Keratinocyte (primary cell): ENCODE measurements around the gene TANGO2. TPM values are rescaled to one million over a fixed set of nuclear protein-coding genes. Genes with fewer than 3 reads are reported as not detected.

ENCODE experiments used
- DNase-seq: peaks from one replicate; pipeline ENCODE4 v3.0.0-alpha.2; 2011; ENCODE audit warnings: low read depth, missing footprints, low spot score
- FAIRE-seq: peaks from 2 replicates; lab custom pipeline; 2011; peaks lifted over from hg19 to GRCh38; lab: Jason Lieb, UNC
- H2AFZ ChIP-seq: 2 replicates; pipeline ENCODE4 v1.6.0; 2012; ENCODE audit warnings: low read length, control low read depth, inconsistent platforms; ENCODE audit not compliant: control insufficient read depth
- H3K27ac ChIP-seq: 2 replicates; pipeline ENCODE4 v1.5.1; 2011; ENCODE audit warnings: low read length; ENCODE audit not compliant: control insufficient read depth, insufficient read depth
- H3K27me3 ChIP-seq: 3 replicates; pipeline ENCODE4 v1.6.0; 2011; ENCODE audit warnings: low read length; ENCODE audit not compliant: control insufficient read depth, insufficient read depth; ENCODE audit errors: extremely low read depth
- H3K36me3 ChIP-seq, 2 experiments: 2 replicates in 1 of 2; 3 replicates in 1 of 2; pipeline ENCODE4 v1.5.1; 2011; ENCODE audit warnings: low read length in 2 of 2, mild to moderate bottlenecking in 1 of 2; ENCODE audit not compliant: control insufficient read depth in 2 of 2, insufficient read depth in 2 of 2; ENCODE audit errors: extremely low read depth in 1 of 2
- H3K4me1 ChIP-seq: 3 replicates; pipeline ENCODE4 v1.5.1; 2011; ENCODE audit warnings: low read length; ENCODE audit not compliant: control insufficient read depth, insufficient read depth; ENCODE audit errors: extremely low read depth
- H3K4me2 ChIP-seq: 3 replicates; pipeline ENCODE4 v1.6.0; 2011; ENCODE audit warnings: low read depth, low read length; ENCODE audit not compliant: control insufficient read depth, insufficient read depth; ENCODE audit errors: extremely low read depth
- H3K4me3 ChIP-seq, 3 experiments: fragments of 200-600 bp in 1 of 3; sonication (generic) in 1 of 3; 2 replicates in 2 of 3; 3 replicates in 1 of 3; pipeline ENCODE4 v1.5.1; 2011 to 2016; ENCODE audit warnings: low read length in 3 of 3, mild to moderate bottlenecking in 3 of 3, control low read depth in 2 of 3, inconsistent platforms in 1 of 3, low read depth in 1 of 3, mixed read lengths in 1 of 3, mixed run types in 1 of 3, moderate library complexity in 1 of 3; ENCODE audit not compliant: control insufficient read depth in 2 of 3, insufficient read depth in 2 of 3; ENCODE audit errors: extremely low read depth in 1 of 3
- H3K79me2 ChIP-seq: 2 replicates; pipeline ENCODE4 v1.6.0; 2012; ENCODE audit warnings: low read length; ENCODE audit not compliant: control insufficient read depth, insufficient read depth
- H3K9ac ChIP-seq: 3 replicates; pipeline ENCODE4 v1.6.0; 2011; ENCODE audit warnings: low read length; ENCODE audit not compliant: control insufficient read depth, insufficient read depth; ENCODE audit errors: extremely low read depth
- H3K9me1 ChIP-seq: 3 replicates; pipeline ENCODE4 v1.6.0; 2011; ENCODE audit warnings: low read length; ENCODE audit not compliant: control insufficient read depth, insufficient read depth; ENCODE audit errors: extremely low read depth
- H3K9me3 ChIP-seq: 2 replicates; pipeline ENCODE4 v1.5.1; 2012; ENCODE audit warnings: low read depth, low read length; ENCODE audit not compliant: control insufficient read depth
- H4K20me1 ChIP-seq: 3 replicates; pipeline ENCODE4 v1.6.0; 2011; ENCODE audit warnings: low read length; ENCODE audit not compliant: control insufficient read depth, insufficient read depth; ENCODE audit errors: extremely low read depth
- EZH2 ChIP-seq: IDR thresholded peaks from one replicate; pipeline ENCODE4 v1.6.1; 2012; ENCODE audit warnings: inconsistent platforms, mild to moderate bottlenecking, low read length, moderate library complexity
- dilution Hi-C: fragments of 300-500 bp; cut with MboI; formaldehyde crosslinking; loops from one replicate; pipeline ENCODE4 v1.7.0; 2020; ENCODE audit warnings: low sequenced_read_pairs; ENCODE audit not compliant: extremely low pct_ligation_motif_present
- polyA plus RNA-seq, 5 experiments: library from polyadenylated mRNA; depleted of rRNA in 3 of 5; stranded (reverse) in 3 of 5; stranded (forward) in 1 of 5; unstranded in 1 of 5; fragments of >200 nt; gene quantifications; 1 replicate in 1 of 5; 2 replicates in 3 of 5; 3 replicates in 1 of 5; pipeline versions ENCODE4 v1.2.1 to v1.2.3, GENCODE V29; 2011 to 2012; ENCODE audit warnings: missing spikeins in 2 of 5, low read depth in 1 of 5, low replicate concordance in 1 of 5
- TF ChIP-seq, protein P1 (sequence below), 3 experiments: IDR thresholded peaks in 1 of 3; conservative IDR thresholded peaks in 1 of 3; optimal IDR thresholded peaks in 1 of 3; 2 replicates in 2 of 3; 3 replicates in 1 of 3; pipeline versions ENCODE3 to v1.5.1; 2011; ENCODE audit warnings: low read length in 3 of 3, mild to moderate bottlenecking in 3 of 3, moderate library complexity in 2 of 3, control low read depth in 1 of 3, inconsistent platforms in 1 of 3; ENCODE audit not compliant: insufficient read depth in 2 of 3; ENCODE audit errors: extremely low read depth in 1 of 3

Gene TANGO2
- polyA plus RNA-seq, 1 donor (not counting 4 experiments of a cell fraction or from before 2014, with no cell fraction given): 20.1 TPM

DNA sequence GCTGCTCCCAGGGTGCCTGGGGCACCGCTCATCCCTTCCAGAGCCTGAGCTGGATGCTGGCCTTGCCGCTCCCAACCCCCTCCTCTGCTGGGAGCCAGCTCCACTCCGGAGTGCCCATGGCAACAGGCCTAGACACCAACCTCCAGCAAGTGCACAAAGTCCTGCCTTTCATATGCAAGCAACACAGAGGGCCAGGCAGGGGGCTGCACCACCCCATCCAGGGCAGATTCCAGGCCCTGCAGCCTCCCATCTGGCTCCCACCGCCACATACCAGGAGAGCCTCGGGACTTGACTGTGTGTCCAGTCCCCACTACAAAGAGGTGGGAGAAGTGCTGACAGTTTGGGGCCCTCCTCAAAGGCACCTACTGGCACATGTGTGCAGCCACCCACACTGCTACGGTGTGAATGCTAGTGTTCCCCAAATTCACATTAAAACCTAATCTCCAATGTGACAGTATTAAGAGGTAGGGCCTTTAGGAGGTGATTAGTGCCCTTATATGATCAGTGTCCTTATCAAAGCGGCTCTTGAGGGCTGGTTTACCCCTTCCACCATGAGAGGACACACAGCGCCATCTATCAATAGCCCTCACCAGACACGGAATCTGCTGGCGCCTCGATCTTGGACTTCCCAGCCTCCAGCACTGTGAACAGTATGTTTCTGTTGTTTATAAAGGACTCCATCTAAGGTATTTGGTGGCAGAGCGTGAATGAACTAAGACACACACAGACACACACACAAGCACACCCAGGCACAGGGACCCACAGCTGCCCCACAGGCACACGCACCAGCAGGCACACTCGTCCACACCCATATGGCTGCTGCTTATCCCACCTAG is 20.4 kb upstream of the TANGO2 start:
- no peaks in the 10 kb centered on the region for H3K79me2 ChIP-seq
- H3K9ac ChIP-seq: no peak overlapping the region
- FAIRE-seq (no peak), DNase-seq (no peak)
- dilution Hi-C loops: no loop called here
- no peaks in the 10 kb centered on the region for H3K36me3 ChIP-seq
- H4K20me1 ChIP-seq: no peaks in the 10 kb centered on the region
- peaks cover 13% of the 10 kb centered on the region for H3K27me3 ChIP-seq
- no peaks in the 10 kb centered on the region for H3K9me1 ChIP-seq
- H3K9me3 ChIP-seq: no peaks in the 10 kb centered on the region
- H3K4me3 ChIP-seq: no peak overlapping the region
- no peak for TF ChIP-seq EZH2
- TF ChIP-seq, protein P1, sequence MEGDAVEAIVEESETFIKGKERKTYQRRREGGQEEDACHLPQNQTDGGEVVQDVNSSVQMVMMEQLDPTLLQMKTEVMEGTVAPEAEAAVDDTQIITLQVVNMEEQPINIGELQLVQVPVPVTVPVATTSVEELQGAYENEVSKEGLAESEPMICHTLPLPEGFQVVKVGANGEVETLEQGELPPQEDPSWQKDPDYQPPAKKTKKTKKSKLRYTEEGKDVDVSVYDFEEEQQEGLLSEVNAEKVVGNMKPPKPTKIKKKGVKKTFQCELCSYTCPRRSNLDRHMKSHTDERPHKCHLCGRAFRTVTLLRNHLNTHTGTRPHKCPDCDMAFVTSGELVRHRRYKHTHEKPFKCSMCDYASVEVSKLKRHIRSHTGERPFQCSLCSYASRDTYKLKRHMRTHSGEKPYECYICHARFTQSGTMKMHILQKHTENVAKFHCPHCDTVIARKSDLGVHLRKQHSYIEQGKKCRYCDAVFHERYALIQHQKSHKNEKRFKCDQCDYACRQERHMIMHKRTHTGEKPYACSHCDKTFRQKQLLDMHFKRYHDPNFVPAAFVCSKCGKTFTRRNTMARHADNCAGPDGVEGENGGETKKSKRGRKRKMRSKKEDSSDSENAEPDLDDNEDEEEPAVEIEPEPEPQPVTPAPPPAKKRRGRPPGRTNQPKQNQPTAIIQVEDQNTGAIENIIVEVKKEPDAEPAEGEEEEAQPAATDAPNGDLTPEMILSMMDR (optimal IDR thresholded peaks at IDR 0.05 in 1 of 3, IDR thresholded peaks at IDR 0.05 in 1 of 3, conservative IDR thresholded peaks at IDR 0.05 in 1 of 3; ENCODE audit: extremely low read depth in 1 of 3, insufficient read depth in 2 of 3, low read length in 3 of 3): no peak
- no peak overlapping the region for H3K27ac ChIP-seq
- no peak overlapping the region for H2AFZ ChIP-seq
- no peak overlapping the region for H3K4me2 ChIP-seq
- no peaks in the 10 kb centered on the region for H3K4me1 ChIP-seq

- dilution Hi-C loops: no loop called here
- H3K4me2 ChIP-seq: no peak overlapping the region
- DNase-seq (no peak), FAIRE-seq (no peak)
- H3K36me3 ChIP-seq: no peaks in the 10 kb centered on the region
- H3K9me3 ChIP-seq: no peaks in the 10 kb centered on the region
- no peaks in the 10 kb centered on the region for H3K9me1 ChIP-seq
- H2AFZ ChIP-seq: no peak overlapping the region
- no peaks in the 10 kb centered on the region for H3K4me1 ChIP-seq
- H3K9ac ChIP-seq: no peak overlapping the region
- H3K27ac ChIP-seq: no peak overlapping the region
- no peaks in the 10 kb centered on the region for H3K79me2 ChIP-seq
- H4K20me1 ChIP-seq: no peaks in the 10 kb centered on the region
- H3K4me3 ChIP-seq: no peak overlapping the region
- TF ChIP-seq, protein P1 (optimal IDR thresholded peaks at IDR 0.05 in 1 of 3, IDR thresholded peaks at IDR 0.05 in 1 of 3, conservative IDR thresholded peaks at IDR 0.05 in 1 of 3; ENCODE audit: extremely low read depth in 1 of 3, insufficient read depth in 2 of 3, low read length in 3 of 3): no peak
- no peak for TF ChIP-seq EZH2
- H3K27me3 ChIP-seq: peaks cover 7% of the 10 kb centered on the region
These were observed 19.8 kb upstream of the TANGO2 start for GRCh38 chr22:20001082-20001638.
